HCT116 (cell line): ENCODE data around the gene SH3YL1.

Experiments
- CTCF ChIP-seq, 3 experiments: fragments of 200-600 bp in 1 of 3; sonication (generic) in 1 of 3; IDR thresholded peaks in 2 of 3; conservative IDR thresholded peaks in 1 of 3; 2 replicates each; pipeline ENCODE4 v1.5.1; 2012 to 2017; ENCODE audit warnings: low read depth in 2 of 3, low read length in 2 of 3, antibody characterized with exemption in 1 of 3, borderline replicate concordance in 1 of 3, control low read depth in 1 of 3, mild to moderate bottlenecking in 1 of 3, mixed read lengths in 1 of 3, mixed run types in 1 of 3, moderate library complexity in 1 of 3; ENCODE audit not compliant: insufficient read depth in 1 of 3
- EGR1 ChIP-seq: IDR thresholded peaks from 2 replicates; pipeline ENCODE4 v1.6.1; 2012; ENCODE audit warnings: low read depth
- ELF1 ChIP-seq: IDR thresholded peaks from 2 replicates; pipeline ENCODE4 v1.6.1; 2012; ENCODE audit warnings: low read depth, borderline replicate concordance
- EZH2 ChIP-seq: fragments of 200-600 bp; sonication (generic); IDR thresholded peaks from 2 replicates; pipeline ENCODE4 v1.6.1; 2017; ENCODE audit warnings: antibody characterized with exemption, mixed run types
- EZH2phosphoT487 ChIP-seq: fragments of 200-600 bp; IDR thresholded peaks from 2 replicates; pipeline ENCODE4 v1.6.1; 2018; ENCODE audit warnings: antibody characterized with exemption, borderline replicate concordance
- JUND ChIP-seq: IDR thresholded peaks from 2 replicates; pipeline ENCODE4 v1.6.1; 2012
- MAX ChIP-seq: IDR thresholded peaks from 2 replicates; pipeline ENCODE4 v1.6.1; 2012
- POLR2A ChIP-seq: IDR thresholded peaks from 2 replicates; pipeline ENCODE4 v1.7.0; 2011; ENCODE audit warnings: borderline replicate concordance; ENCODE audit not compliant: insufficient read depth, insufficient read length; ENCODE audit errors: extremely low read depth
- RAD21 ChIP-seq: IDR thresholded peaks from 2 replicates; pipeline ENCODE4 v1.6.1; 2012; ENCODE audit warnings: low read depth, mild to moderate bottlenecking
- SP1 ChIP-seq: IDR thresholded peaks from 2 replicates; pipeline ENCODE4 v1.6.1; 2012; ENCODE audit warnings: low read depth
- ZNF274 ChIP-seq: fragments of 200-500 bp; sonication (Bioruptor generic); IDR thresholded peaks from 2 replicates; pipeline ENCODE4 v1.6.1; 2014; ENCODE audit warnings: mild to moderate bottlenecking, low read depth, low read length, inconsistent platforms

GRCh38 chr2:255195-255594 lies 8.6 kb downstream of the SH3YL1 start:
- TF ChIP-seq EGR1 = no peak
- no peak for TF ChIP-seq MAX
- TF ChIP-seq EZH2phosphoT487 = no peak
- TF ChIP-seq ZNF274 = no peak
- no peak for TF ChIP-seq CTCF (IDR thresholded peaks at IDR 0.05 in 2 of 3, conservative IDR thresholded peaks at IDR 0.05 in 1 of 3; ENCODE audit: borderline replicate concordance in 1 of 3, insufficient read depth in 1 of 3, low read depth in 2 of 3, low read length in 2 of 3)
- TF ChIP-seq POLR2A = no peak
- no peak for TF ChIP-seq ELF1
- no peak for TF ChIP-seq EZH2
- TF ChIP-seq SP1 = no peak
- TF ChIP-seq RAD21 = no peak
- TF ChIP-seq JUND = no peak
